ENCODE measurements around the gene DTX4.
A peak's percentile ranks its signal among the peaks of the same experiment; 100 is the strongest.

DTX4 gene

DNA sequence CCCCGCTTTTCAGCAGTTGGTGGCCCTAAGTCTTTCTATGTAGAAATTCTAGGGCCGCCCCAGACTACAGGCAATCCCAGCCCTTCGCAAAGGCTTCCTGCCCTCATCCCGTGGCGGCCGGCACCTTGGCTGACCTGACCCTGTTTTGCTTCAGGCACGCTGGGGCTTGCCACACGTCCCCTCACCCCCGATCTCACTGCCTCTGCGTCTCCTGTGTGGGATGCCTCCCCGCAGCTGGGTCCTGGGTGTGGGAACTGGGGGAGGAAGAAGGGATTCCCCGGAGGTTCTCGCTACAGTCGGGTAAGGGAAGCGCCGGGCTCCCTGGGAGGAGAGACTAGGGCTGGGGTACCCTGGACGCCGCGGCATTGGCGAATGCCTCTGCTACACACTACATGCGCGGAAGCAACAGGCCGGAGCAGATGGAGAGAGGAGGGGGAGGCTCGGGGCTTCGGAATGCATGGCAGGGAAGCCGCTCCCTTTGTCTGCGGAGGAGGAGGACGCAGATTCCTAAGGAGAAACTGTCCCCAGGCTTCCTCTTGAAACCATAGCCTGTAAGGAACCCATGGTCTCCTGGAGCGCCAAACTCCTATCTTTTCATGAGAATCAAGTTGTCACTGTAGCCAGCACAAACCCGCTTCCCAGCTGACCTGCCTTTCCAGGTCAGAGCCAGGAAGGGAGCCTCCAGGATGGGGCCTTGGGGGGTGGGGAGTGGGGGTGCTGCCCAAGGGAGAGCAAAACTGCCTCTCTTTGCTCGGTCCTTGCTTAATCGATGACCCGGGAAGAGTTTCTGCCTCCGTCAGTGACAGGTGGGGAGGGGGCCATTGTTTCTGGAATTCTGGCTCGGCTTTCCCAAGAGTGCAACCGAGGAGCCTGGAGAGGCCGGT lies 1.4 kb downstream of the DTX4 start:
- Histone ChIP-seq H3K9ac (ENCODE audit: low read depth, low read length) (peak overlapping the region; percentile 49), H3K36me3 (ENCODE audit: insufficient read depth, low read length) (no peaks in the 10 kb centered on the region; the same call in 1 of the 2 replicates), H3K4me1 (ENCODE audit: insufficient read depth, low read length) (peaks cover 15% of the 10 kb centered on the region), H3K4me3 (ENCODE audit: low read length) (peak overlapping the region; percentile 79), H3K27ac (ENCODE audit: low read depth, low read length) (peak overlapping the region; percentile 78), H3K9me3 (ENCODE audit: insufficient read depth, low read depth, low read length) (peaks cover 2% of the 10 kb centered on the region; the same call in 1 of the 2 replicates), H3K27me3 (ENCODE audit: insufficient read depth, low read length) (peaks cover 6% of the 10 kb centered on the region; the same call in 1 of the 2 replicates)
- under 1% methylated on average over 36 of the region's 37 CpGs for WGBS

DNA sequence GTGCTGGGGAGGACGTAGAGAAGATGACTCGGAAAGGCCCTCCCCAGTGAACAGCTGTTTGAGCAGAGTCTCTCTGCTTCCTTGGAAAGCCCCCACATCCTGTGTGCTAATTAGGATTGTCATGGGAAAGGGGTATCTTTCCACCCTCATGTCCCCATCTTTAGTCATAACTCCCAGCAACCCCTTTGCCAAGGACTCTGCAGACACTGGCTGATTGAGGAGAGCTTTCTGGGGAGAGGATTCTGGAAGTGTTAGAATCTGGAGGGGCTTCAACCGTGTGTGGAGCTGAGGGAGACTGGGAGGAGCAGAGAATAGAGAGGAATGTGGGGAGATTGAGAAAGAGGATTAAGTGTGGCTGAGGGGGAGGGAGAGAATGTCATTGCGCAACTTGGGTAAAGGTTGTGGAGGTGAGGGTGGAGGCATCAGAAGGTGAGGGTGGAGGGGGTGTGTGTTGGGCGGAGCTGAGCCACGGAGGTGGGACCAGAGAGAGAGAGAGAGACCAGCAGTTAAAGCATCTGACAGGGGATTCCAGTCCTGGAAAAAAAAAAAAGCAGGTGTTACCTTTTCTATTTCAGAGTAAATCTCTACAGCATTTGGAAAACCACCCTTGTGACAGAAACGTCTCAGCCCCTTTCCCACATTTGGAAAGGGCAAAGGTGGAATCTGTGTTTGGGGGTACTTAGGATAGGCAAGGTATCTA lies 2.2 kb downstream of the DTX4 start:
- Histone ChIP-seq H3K27ac (ENCODE audit: low read depth, low read length) (peak overlapping the region; percentile 78), H3K9me3 (ENCODE audit: insufficient read depth, low read depth, low read length) (peaks cover 10% of the 10 kb centered on the region; the same call in 1 of the 2 replicates), H3K9ac (ENCODE audit: low read depth, low read length) (peak overlapping the region; percentile 49), H3K27me3 (ENCODE audit: insufficient read depth, low read length) (peaks cover 6% of the 10 kb centered on the region; the same call in 1 of the 2 replicates), H3K4me3 (ENCODE audit: low read length) (peak overlapping the region; percentile 79), H3K36me3 (ENCODE audit: insufficient read depth, low read length) (no peaks in the 10 kb centered on the region; the same call in 1 of the 2 replicates), H3K4me1 (ENCODE audit: insufficient read depth, low read length) (peaks cover 15% of the 10 kb centered on the region)
- 5% methylated on average over 6 of the region's 7 CpGs for WGBS

DNA sequence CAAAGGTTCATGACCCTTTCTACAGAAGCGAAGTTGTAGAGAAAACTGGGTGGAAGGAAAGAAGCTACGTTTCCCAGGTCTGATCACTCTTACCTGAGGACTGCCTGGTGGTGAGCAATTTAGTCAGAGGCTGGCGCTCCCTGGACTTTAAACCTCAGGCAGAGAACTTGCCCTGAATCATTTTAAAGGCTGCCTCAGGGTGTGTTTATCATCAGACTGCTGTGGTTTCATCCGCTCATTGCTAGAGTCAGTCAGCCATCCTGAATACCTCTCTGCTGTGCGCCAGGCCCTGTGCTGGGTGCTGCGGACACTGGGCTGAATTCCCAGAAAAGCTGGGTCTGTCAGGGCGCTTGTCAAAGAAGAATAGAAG lies 2.7 kb downstream of the DTX4 start:
- Histone ChIP-seq H3K4me3 (ENCODE audit: low read length) (peak overlapping the region; percentile 79), H3K36me3 (ENCODE audit: insufficient read depth, low read length) (no peaks in the 10 kb centered on the region; the same call in 1 of the 2 replicates), H3K9ac (ENCODE audit: low read depth, low read length) (no peak overlapping the region), H3K27me3 (ENCODE audit: insufficient read depth, low read length) (peaks cover 6% of the 10 kb centered on the region; the same call in 1 of the 2 replicates), H3K27ac (ENCODE audit: low read depth, low read length) (no peak overlapping the region), H3K9me3 (ENCODE audit: insufficient read depth, low read depth, low read length) (peaks cover 15% of the 10 kb centered on the region; the same call in 1 of the 2 replicates), H3K4me1 (ENCODE audit: insufficient read depth, low read length) (peaks cover 15% of the 10 kb centered on the region)
- 82% methylated on average over 7 of the region's 7 CpGs for WGBS

DNA sequence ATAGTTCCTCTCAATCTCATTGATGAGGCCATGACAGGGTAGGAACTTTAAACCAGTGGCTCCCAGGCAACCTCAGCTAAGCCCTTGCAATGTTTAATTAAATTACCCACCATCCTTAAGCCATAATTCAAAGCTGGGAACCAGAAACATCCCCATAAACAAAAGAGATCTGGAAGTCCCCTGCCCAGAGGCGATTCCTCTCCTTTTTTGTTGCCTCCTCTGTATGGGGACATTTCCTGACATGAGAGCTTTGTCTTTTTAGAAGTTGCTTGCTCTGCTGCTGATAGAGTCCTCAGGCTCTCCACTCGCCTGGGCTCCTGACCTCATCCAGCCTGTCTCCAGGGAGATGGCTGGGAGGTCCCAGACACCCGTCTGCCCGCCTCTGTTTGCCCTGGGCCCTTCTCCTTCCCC lies 3.2 kb downstream of the DTX4 start:
- peaks cover 15% of the 10 kb centered on the region; the same call in 1 of the 2 replicates for H3K9me3 ChIP-seq (ENCODE audit: insufficient read depth, low read depth, low read length)
- H3K4me3 ChIP-seq (ENCODE audit: low read length) = no peak overlapping the region
- peaks cover 15% of the 10 kb centered on the region for H3K4me1 ChIP-seq (ENCODE audit: insufficient read depth, low read length)
- no peak overlapping the region for H3K9ac ChIP-seq (ENCODE audit: low read depth, low read length)
- WGBS = 58% methylated on average over 4 of the region's 4 CpGs
- H3K27ac ChIP-seq (ENCODE audit: low read depth, low read length) = no peak overlapping the region
- peaks cover 6% of the 10 kb centered on the region; the same call in 1 of the 2 replicates for H3K27me3 ChIP-seq (ENCODE audit: insufficient read depth, low read length)
- no peaks in the 10 kb centered on the region; the same call in 1 of the 2 replicates for H3K36me3 ChIP-seq (ENCODE audit: insufficient read depth, low read length)

- Histone ChIP-seq H3K36me3 (ENCODE audit: insufficient read depth, low read length) (no peaks in the 10 kb centered on the region; the same call in 1 of the 2 replicates), H3K27ac (ENCODE audit: low read depth, low read length) (no peak overlapping the region)
These were observed 4.4 kb downstream of the DTX4 start for GRCh38 chr11:59176330-59176729.

GRCh38 chr11:59178402-59178801 lies 6.5 kb downstream of the DTX4 start:
- no peaks in the 10 kb centered on the region for H3K27me3 ChIP-seq (ENCODE audit: insufficient read depth, low read length)

More at GRCh38 chr11:59176330-59176729, 4.4 kb downstream of the DTX4 start:
- H3K4me1 ChIP-seq (ENCODE audit: insufficient read depth, low read length) = peaks cover 15% of the 10 kb centered on the region
- H3K9me3 ChIP-seq (ENCODE audit: insufficient read depth, low read depth, low read length) = peaks cover 15% of the 10 kb centered on the region; the same call in 1 of the 2 replicates
- WGBS = 99% methylated on average over 7 of the region's 7 CpGs
- H3K27me3 ChIP-seq (ENCODE audit: insufficient read depth, low read length) = peaks cover 6% of the 10 kb centered on the region; the same call in 1 of the 2 replicates
- no peak overlapping the region for H3K4me3 ChIP-seq (ENCODE audit: low read length)
- no peak overlapping the region for H3K9ac ChIP-seq (ENCODE audit: low read depth, low read length)

DNA sequence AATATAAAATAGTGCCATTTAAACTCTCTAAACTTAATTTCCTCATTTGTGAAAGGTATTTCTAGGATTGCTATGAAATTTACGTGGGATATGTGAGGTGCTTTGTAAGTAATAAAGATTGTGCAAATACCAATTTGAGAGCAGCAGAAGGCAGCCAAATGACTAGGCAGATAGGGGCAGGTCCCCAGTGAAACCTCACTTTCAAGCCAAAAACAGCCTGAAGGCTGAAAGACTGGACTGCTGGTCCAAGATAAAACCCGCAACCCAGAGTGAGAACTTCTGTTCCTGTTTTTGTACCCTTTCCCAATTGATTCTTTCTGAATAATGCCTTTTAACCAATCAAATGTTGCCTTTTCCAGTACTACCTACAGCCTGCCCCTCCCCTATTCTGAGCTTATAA lies 7.2 kb downstream of the DTX4 start:
- peaks cover 15% of the 10 kb centered on the region for H3K36me3 ChIP-seq (ENCODE audit: insufficient read depth, low read length)
- no peak overlapping the region for H3K4me3 ChIP-seq (ENCODE audit: low read length)
- WGBS = 94% methylated on average over 2 of the region's 2 CpGs
- peaks cover 12% of the 10 kb centered on the region for H3K4me1 ChIP-seq (ENCODE audit: insufficient read depth, low read length)
- H3K27me3 ChIP-seq (ENCODE audit: insufficient read depth, low read length) = no peaks in the 10 kb centered on the region
- no peak overlapping the region for H3K9ac ChIP-seq (ENCODE audit: low read depth, low read length)
- H3K9me3 ChIP-seq (ENCODE audit: insufficient read depth, low read depth, low read length) = peaks cover 15% of the 10 kb centered on the region; the same call in 1 of the 2 replicates
- H3K27ac ChIP-seq (ENCODE audit: low read depth, low read length) = no peak overlapping the region

More at GRCh38 chr11:59178402-59178801, 6.5 kb downstream of the DTX4 start:
- H3K9ac ChIP-seq (ENCODE audit: low read depth, low read length) = no peak overlapping the region
- no peak overlapping the region for H3K27ac ChIP-seq (ENCODE audit: low read depth, low read length)
- peaks cover 15% of the 10 kb centered on the region for H3K4me1 ChIP-seq (ENCODE audit: insufficient read depth, low read length)
- H3K36me3 ChIP-seq (ENCODE audit: insufficient read depth, low read length) = peaks cover 9% of the 10 kb centered on the region
- no peak overlapping the region for H3K4me3 ChIP-seq (ENCODE audit: low read length)
- peaks cover 15% of the 10 kb centered on the region; the same call in 1 of the 2 replicates for H3K9me3 ChIP-seq (ENCODE audit: insufficient read depth, low read depth, low read length)

DNA sequence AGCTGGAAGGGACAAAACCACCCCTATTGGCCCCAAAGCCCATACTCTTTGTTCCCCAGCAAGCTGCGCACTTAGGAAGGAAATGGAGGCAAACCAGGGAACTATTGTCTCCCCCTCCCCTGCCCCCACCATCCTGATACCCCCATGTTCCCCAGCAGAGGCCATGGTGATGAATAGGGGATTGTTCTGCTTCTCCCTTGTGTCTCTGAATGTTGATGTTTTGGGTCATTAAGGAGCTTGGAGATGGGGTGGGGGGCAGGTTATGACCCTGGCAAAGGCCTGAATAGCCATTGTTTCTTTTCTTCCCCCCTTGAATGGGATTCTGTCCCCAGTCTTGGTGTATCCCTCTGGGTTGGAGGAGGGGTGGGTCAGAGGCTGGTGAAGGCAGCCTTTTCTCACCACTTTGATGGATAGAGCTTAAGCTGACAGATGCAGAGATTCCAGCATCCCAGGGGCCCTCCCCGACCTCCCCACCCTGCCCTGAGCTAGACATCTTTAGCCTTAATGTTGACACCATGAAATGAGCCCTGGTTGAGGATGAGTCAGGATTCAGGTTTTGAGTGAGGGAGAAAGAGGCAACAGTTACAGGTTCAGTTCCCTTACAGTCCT lies 8.3 kb downstream of the DTX4 start:
- 92% methylated on average over 2 of the region's 2 CpGs for WGBS
- Histone ChIP-seq H3K27ac (ENCODE audit: low read depth, low read length) (no peak overlapping the region), H3K36me3 (ENCODE audit: insufficient read depth, low read length) (peaks cover 15% of the 10 kb centered on the region), H3K4me3 (ENCODE audit: low read length) (no peak overlapping the region), H3K4me1 (ENCODE audit: insufficient read depth, low read length) (peaks cover 3% of the 10 kb centered on the region; the same call in 1 of the 2 replicates), H3K9me3 (ENCODE audit: insufficient read depth, low read depth, low read length) (peaks cover 15% of the 10 kb centered on the region; the same call in 1 of the 2 replicates), H3K27me3 (ENCODE audit: insufficient read depth, low read length) (no peaks in the 10 kb centered on the region), H3K9ac (ENCODE audit: low read depth, low read length) (no peak overlapping the region)

GRCh38 chr11:59180907-59181306 lies 9.0 kb downstream of the DTX4 start:
- no peaks in the 10 kb centered on the region for H3K27me3 ChIP-seq (ENCODE audit: insufficient read depth, low read length)
- peaks cover 15% of the 10 kb centered on the region for H3K36me3 ChIP-seq (ENCODE audit: insufficient read depth, low read length)
- no peak overlapping the region for H3K27ac ChIP-seq (ENCODE audit: low read depth, low read length)
- no peak overlapping the region for H3K9ac ChIP-seq (ENCODE audit: low read depth, low read length)
- peaks cover 15% of the 10 kb centered on the region; the same call in 1 of the 2 replicates for H3K9me3 ChIP-seq (ENCODE audit: insufficient read depth, low read depth, low read length)
- H3K4me1 ChIP-seq (ENCODE audit: insufficient read depth, low read length) = 0 out of 2 replicates have a peak, but pooled peaks cover under 1% of the 10 kb centered on the region
- WGBS = 100% methylated on average over 1 of the region's 2 CpGs
- H3K4me3 ChIP-seq (ENCODE audit: low read length) = no peak overlapping the region

GRCh38 chr11:59181746-59182456 lies 10.0 kb downstream of the DTX4 start:
- H3K9me3 ChIP-seq (ENCODE audit: insufficient read depth, low read depth, low read length) = peaks cover 15% of the 10 kb centered on the region; the same call in 1 of the 2 replicates
- H3K36me3 ChIP-seq (ENCODE audit: insufficient read depth, low read length) = peaks cover 15% of the 10 kb centered on the region
- H3K4me1 ChIP-seq (ENCODE audit: insufficient read depth, low read length) = 0 out of 2 replicates have a peak, but pooled peaks cover 3% of the 10 kb centered on the region
- WGBS = 95% methylated on average over 33 of the region's 33 CpGs
- no peaks in the 10 kb centered on the region for H3K27me3 ChIP-seq (ENCODE audit: insufficient read depth, low read length)
- H3K9ac ChIP-seq (ENCODE audit: low read depth, low read length) = no peak overlapping the region
- H3K4me3 ChIP-seq (ENCODE audit: low read length) = no peak overlapping the region
- no peak overlapping the region for H3K27ac ChIP-seq (ENCODE audit: low read depth, low read length)
